Urinary bladder (tissue), 4 donors: Measurements from ENCODE around the gene YY1. TPM values are rescaled to one million over a fixed set of nuclear protein-coding genes. Genes with fewer than 3 reads are reported as not detected.
"Not testable (repeated sequence)": the region's sequence is repeated elsewhere in the genome, so short reads cannot be mapped to it uniquely, and the experiment has no call there.

Experiments
- DNase-seq: peaks from one replicate; pipeline ENCODE4 v3.0.0-alpha.2; 2015; ENCODE audit errors: extremely low spot score
- H3K27ac ChIP-seq: one replicate; pipeline ENCODE4 v1.5.1; 2013; ENCODE audit warnings: low read depth, mild to moderate bottlenecking, moderate library complexity
- H3K36me3 ChIP-seq: one replicate; pipeline ENCODE4 v1.6.1; 2013; ENCODE audit warnings: mild to moderate bottlenecking, moderate library complexity; ENCODE audit not compliant: insufficient read depth
- H3K4me1 ChIP-seq: one replicate; pipeline ENCODE4 v1.6.1; 2013; ENCODE audit warnings: mild to moderate bottlenecking, moderate library complexity; ENCODE audit not compliant: insufficient read depth
- H3K4me3 ChIP-seq: one replicate; pipeline ENCODE4 v1.5.1; 2013; ENCODE audit warnings: low read depth, low read length
- WGBS: extraction: QIAGEN DNeasy Blood & Tissue Kit; methylation state at CpG from one replicate; pipeline ENCODE4 v1.1.7; 2013; 5-methylcytosine and 5-hydroxymethylcytosine counted together
- polyA plus RNA-seq: library from polyadenylated mRNA; stranded (reverse); fragments of 200-250 nt; gene quantifications from one replicate; pipeline ENCODE4 v1.2.3, GENCODE V29; 2013
- total RNA-seq: library from RNA; depleted of rRNA; stranded (reverse); fragments of >200 nt; gene quantifications from one replicate; pipeline ENCODE4 v1.2.3, GENCODE V29; 2014
- donor health status: healthy with polysubstance abuse.
- donor health status: healthy.

Gene YY1
- total and polyA plus RNA-seq, 2 donors, result 33.5 to 65.5 TPM

- no peak overlapping the region for H3K4me3 ChIP-seq
- no peak for DNase-seq
- H3K27ac ChIP-seq, result no peak overlapping the region
- peaks cover 2% of the 10 kb centered on the region for H3K36me3 ChIP-seq
- 64% methylated on average over 12 of the region's 12 CpGs for WGBS
- no peaks in the 10 kb centered on the region for H3K4me1 ChIP-seq
These were observed 48.5 kb downstream of the YY1 start for GRCh38 chr14:100287202-100287997.

GRCh38 chr14:100287998-100288295 is 49.0 kb downstream of the YY1 start:
- DNase-seq, H3K4me3 ChIP-seq, H3K27ac ChIP-seq, H3K4me1 ChIP-seq, H3K36me3 ChIP-seq: not testable (repeated sequence)
- WGBS, result 90% methylated on average over 8 of the region's 8 CpGs

GRCh38 chr14:100288382-100289185 is 49.6 kb downstream of the YY1 start:
- no peaks in the 10 kb centered on the region for H3K4me1 ChIP-seq
- no peak overlapping the region for H3K4me3 ChIP-seq
- H3K36me3 ChIP-seq, result peaks cover 2% of the 10 kb centered on the region
- WGBS, result 81% methylated on average over 12 of the region's 12 CpGs
- DNase-seq, result no peak
- no peak overlapping the region for H3K27ac ChIP-seq

GRCh38 chr14:100289916-100290606 is 51.1 kb downstream of the YY1 start:
- H3K36me3 ChIP-seq, result peaks cover 2% of the 10 kb centered on the region
- 77% methylated on average over 9 of the region's 9 CpGs for WGBS
- H3K4me3 ChIP-seq, result no peak overlapping the region
- no peak for DNase-seq
- no peaks in the 10 kb centered on the region for H3K4me1 ChIP-seq
- H3K27ac ChIP-seq, result no peak overlapping the region

- no peak for DNase-seq
- WGBS, result 84% methylated on average over 12 of the region's 12 CpGs
- no peaks in the 10 kb centered on the region for H3K4me1 ChIP-seq
These were observed 51.8 kb downstream of the YY1 start for GRCh38 chr14:100290607-100291304.

GRCh38 chr14:100291305-100292075 is 52.5 kb downstream of the YY1 start:
- DNase-seq, result no peak
- Histone ChIP-seq H3K4me3 (no peak overlapping the region), H3K27ac (no peak overlapping the region), H3K4me1 (no peaks in the 10 kb centered on the region), H3K36me3 (peaks cover 2% of the 10 kb centered on the region)
- WGBS, result 92% methylated on average over 13 of the region's 13 CpGs

More at GRCh38 chr14:100290607-100291304, 51.8 kb downstream of the YY1 start:
- H3K36me3 ChIP-seq, result peaks cover 2% of the 10 kb centered on the region
- no peak overlapping the region for H3K4me3 ChIP-seq
- H3K27ac ChIP-seq, result no peak overlapping the region

GRCh38 chr14:100292301-100292775 is 53.4 kb downstream of the YY1 start:
- DNase-seq, result no peak
- Histone ChIP-seq H3K4me3 (no peak overlapping the region), H3K27ac (no peak overlapping the region), H3K36me3 (peaks cover 2% of the 10 kb centered on the region), H3K4me1 (no peaks in the 10 kb centered on the region)
- 98% methylated on average over 61 of the region's 61 CpGs for WGBS

GRCh38 chr14:100292776-100293461 is 54.0 kb downstream of the YY1 start:
- H3K4me3 ChIP-seq, result no peak overlapping the region
- WGBS, result 98% methylated on average over 42 of the region's 42 CpGs
- peaks cover 2% of the 10 kb centered on the region for H3K36me3 ChIP-seq
- no peak for DNase-seq
- no peak overlapping the region for H3K27ac ChIP-seq
- H3K4me1 ChIP-seq, result no peaks in the 10 kb centered on the region

- Histone ChIP-seq H3K36me3 (peaks cover 2% of the 10 kb centered on the region), H3K4me3 (no peak overlapping the region), H3K27ac (no peak overlapping the region), H3K4me1 (no peaks in the 10 kb centered on the region)
- DNase-seq, result no peak
- WGBS, result 83% methylated on average over 14 of the region's 14 CpGs
These were observed 54.7 kb downstream of the YY1 start for GRCh38 chr14:100293497-100294212.

- peaks cover 2% of the 10 kb centered on the region for H3K36me3 ChIP-seq
- no peak for DNase-seq
- H3K4me1 ChIP-seq, result no peaks in the 10 kb centered on the region
- H3K4me3 ChIP-seq, result no peak overlapping the region
- H3K27ac ChIP-seq, result no peak overlapping the region
- WGBS, result 78% methylated on average over 12 of the region's 12 CpGs
These were observed 55.4 kb downstream of the YY1 start for GRCh38 chr14:100294213-100294962.

- Histone ChIP-seq H3K4me1 (no peaks in the 10 kb centered on the region), H3K27ac (no peak overlapping the region), H3K4me3 (no peak overlapping the region), H3K36me3 (peaks cover 2% of the 10 kb centered on the region)
- 83% methylated on average over 2 of the region's 2 CpGs for WGBS
- DNase-seq, result no peak
These were observed 56.0 kb downstream of the YY1 start for GRCh38 chr14:100294963-100295330.
